IgD-negative memory B cell (primary cell): ENCODE results near the gene DCPS. TPM values are rescaled to one million over a fixed set of nuclear protein-coding genes. Genes with fewer than 3 reads are reported as not detected.
"Not testable (repeated sequence)": the region's sequence is repeated elsewhere in the genome, so short reads cannot be mapped to it uniquely, and the experiment has no call there.

Source experiments
- H3K27ac Mint-ChIP-seq, 3 donors: one replicate each; pipeline ENCODE4 v1.8.0; 2020 to 2022; ENCODE audit warnings: mild to moderate bottlenecking in 3 of 3, mixed read lengths in 3 of 3, moderate library complexity in 1 of 3
- H3K27me3 Mint-ChIP-seq: one replicate; pipeline ENCODE4 v1.8.0; 2021; ENCODE audit warnings: mixed read lengths
- H3K36me3 Mint-ChIP-seq: one replicate; pipeline ENCODE4 v1.8.0; 2020; ENCODE audit warnings: mild to moderate bottlenecking, mixed read lengths
- H3K4me1 Mint-ChIP-seq, 3 donors: one replicate each; pipeline ENCODE4 v1.8.0; 2020 to 2022; ENCODE audit warnings: mixed read lengths in 3 of 3, mild to moderate bottlenecking in 1 of 3
- H3K4me3 Mint-ChIP-seq, 4 donors: one replicate each; pipeline ENCODE4 v1.8.0; 2020 to 2022; ENCODE audit warnings: mild to moderate bottlenecking in 4 of 4, mixed read lengths in 4 of 4, moderate library complexity in 3 of 4
- H3K9me3 Mint-ChIP-seq, 3 donors: one replicate each; pipeline ENCODE4 v1.8.0; 2020 to 2021; ENCODE audit warnings: mixed read lengths in 3 of 3, mild to moderate bottlenecking in 1 of 3
- polyA plus RNA-seq: library from polyadenylated mRNA; unstranded; fragments of 300-500 nt; fragmentation: Illumina TruSeq; gene quantifications from one replicate; pipeline ENCODE4 v1.2.3, GENCODE V29; 2021

DCPS gene, protein sequence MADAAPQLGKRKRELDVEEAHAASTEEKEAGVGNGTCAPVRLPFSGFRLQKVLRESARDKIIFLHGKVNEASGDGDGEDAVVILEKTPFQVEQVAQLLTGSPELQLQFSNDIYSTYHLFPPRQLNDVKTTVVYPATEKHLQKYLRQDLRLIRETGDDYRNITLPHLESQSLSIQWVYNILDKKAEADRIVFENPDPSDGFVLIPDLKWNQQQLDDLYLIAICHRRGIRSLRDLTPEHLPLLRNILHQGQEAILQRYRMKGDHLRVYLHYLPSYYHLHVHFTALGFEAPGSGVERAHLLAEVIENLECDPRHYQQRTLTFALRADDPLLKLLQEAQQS
- 76.9 TPM for polyA plus RNA-seq

DNA sequence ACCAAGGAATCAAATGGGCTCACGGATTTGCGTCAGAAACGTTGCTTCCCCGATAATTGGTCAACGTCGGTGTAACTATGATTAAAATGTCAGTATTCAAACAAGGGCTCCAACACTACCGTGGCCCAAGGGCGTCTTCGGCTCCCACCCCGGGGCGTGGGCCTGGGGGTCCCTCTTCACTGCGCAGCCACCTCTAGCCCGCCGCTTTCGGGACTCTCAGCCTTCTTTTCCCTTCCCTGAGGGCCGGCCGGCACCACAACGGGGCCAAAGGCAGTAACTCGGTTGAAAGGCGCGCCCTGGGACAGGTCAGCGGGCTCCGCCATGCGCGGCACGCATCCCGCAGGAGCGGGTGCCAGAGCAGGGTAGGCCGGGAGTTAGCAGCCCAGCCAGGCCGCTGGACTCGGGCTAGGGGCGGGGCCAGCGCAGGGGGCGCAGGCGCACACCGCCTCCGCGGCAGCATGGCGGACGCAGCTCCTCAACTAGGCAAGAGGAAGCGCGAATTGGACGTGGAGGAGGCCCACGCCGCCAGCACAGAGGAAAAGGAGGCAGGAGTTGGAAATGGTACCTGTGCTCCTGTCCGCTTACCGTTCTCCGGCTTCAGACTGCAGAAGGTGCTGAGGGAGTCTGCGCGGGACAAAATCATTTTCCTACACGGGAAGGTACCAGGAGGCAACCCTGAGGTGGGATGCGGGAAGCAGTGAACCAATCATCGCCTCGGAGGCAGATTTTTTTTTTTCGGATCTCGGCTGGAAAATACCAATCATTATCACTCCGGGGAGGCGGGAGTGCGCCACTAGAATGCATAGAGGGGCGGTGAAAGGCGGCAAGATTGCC, at the start of gene DCPS:
Gene DCPS (plus strand): TSS at position 438 of the 834 bp plus-strand sequence. CDS start 21 bp downstream, at position 459.
- Mint-ChIP-seq H3K9me3 (no peaks in the 10 kb centered on the region), H3K36me3 (peaks cover 10% of the 10 kb centered on the region)

DNA sequence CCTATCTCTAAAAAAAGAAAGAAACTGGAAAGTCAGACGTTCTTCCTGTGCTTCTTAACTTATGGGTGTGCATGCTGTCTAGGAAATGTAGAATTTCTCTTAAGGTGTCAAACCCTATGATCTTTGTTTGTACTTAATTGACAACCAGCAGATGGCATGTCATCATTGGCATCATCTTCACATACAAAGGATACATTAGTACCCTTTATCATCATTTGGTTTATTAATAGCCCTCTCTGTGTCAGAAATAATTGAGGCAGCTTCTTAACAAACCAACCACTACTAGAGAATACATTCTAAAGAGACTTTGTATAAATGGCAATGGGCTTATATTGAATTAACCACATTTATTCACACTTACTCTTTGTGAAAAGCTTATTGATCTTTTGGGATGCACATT, 49.0 kb upstream of the DCPS start:
- no peaks in the 10 kb centered on the region for H3K27me3 Mint-ChIP-seq
- peaks cover 3% of the 10 kb centered on the region for H3K36me3 Mint-ChIP-seq
- H3K4me3 Mint-ChIP-seq, result no peak overlapping the region

More for the DNA sequence above, at the start of gene DCPS:
- Mint-ChIP-seq H3K27me3 (no peaks in the 10 kb centered on the region), H3K4me3 (peak within 1 kb of the TSS; percentile 95 to 99 (median 98)), H3K27ac (peak within 1 kb of the TSS; percentile 87 to 96 (median 94)), H3K4me1 (peaks cover 28 to 31% (median 30%) of the 10 kb centered on the region in 3 donors)

DNA sequence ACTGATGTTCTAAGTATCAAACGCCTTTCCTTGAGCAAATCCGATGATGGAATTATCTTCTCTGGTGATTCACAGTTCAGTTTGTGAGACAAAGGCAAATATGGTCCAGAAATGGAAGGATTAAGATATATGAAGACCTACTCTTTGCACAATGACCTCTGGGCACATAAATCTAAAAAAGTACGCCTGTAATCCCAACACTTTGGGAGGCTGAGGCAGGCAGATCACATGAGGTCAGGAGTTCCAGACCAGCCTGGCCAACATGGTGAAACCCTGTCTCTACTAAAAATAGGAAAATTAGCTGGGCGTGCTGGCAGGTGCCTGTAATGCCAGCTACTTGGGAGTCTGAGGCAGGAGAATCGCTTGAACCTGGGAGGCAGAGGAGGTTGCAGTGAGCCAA, 48.4 kb upstream of the DCPS start:
- H3K27ac Mint-ChIP-seq, H3K4me1 Mint-ChIP-seq, H3K27me3 Mint-ChIP-seq, H3K9me3 Mint-ChIP-seq, H3K36me3 Mint-ChIP-seq, H3K4me3 Mint-ChIP-seq: not testable (repeated sequence)

More for the DNA sequence above, 49.0 kb upstream of the DCPS start:
- H3K4me1 Mint-ChIP-seq, result no peaks in the 10 kb centered on the region
- no peak overlapping the region for H3K27ac Mint-ChIP-seq
- H3K9me3 Mint-ChIP-seq, result no peaks in the 10 kb centered on the region

DNA sequence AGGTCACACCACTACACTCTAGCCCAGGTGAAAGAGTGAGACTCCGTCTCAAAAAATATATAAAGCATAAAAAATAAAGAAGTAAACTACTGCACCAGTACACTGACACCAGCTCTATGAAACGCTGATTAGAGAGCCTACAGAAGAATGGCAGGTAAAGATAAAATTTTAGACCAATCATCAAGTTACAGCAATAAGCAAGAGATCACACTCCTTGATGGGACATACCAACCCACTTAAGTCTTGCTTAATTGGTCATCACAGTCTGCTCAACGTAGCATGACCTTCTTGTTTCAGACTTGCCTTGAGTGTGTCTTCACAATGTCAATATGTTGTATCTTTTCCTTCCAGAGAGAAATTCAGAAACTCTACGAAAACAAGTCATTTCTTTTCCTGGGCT, 47.6 kb upstream of the DCPS start:
- no peak overlapping the region for H3K27ac Mint-ChIP-seq

DNA sequence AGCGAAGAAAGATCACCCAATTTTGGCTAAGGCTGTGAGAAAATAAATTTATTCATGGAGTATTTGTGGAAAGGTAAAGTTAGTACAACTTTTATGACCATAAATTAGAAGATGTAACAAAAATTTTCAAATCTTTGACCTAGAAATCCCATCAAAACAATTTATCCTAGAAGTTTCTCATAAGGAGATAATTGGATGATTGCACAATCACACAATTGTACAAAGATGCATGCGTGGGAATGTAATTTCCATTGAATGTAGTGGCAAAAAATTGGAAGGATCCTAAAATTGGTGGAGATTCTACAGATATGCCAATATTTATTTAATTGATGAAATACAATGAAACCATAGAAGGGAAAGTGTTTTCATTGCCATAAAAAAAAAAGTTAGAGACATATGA, 46.7 kb upstream of the DCPS start:
- Mint-ChIP-seq H3K9me3 (no peaks in the 10 kb centered on the region), H3K4me1 (peaks cover 0 to 2% (median 0%) of the 10 kb centered on the region in 3 donors), H3K27me3 (no peaks in the 10 kb centered on the region), H3K4me3 (no peak overlapping the region), H3K27ac (no peak overlapping the region), H3K36me3 (peaks cover 2% of the 10 kb centered on the region)

More for the DNA sequence above, 47.6 kb upstream of the DCPS start:
- Mint-ChIP-seq H3K27me3 (no peaks in the 10 kb centered on the region), H3K9me3 (no peaks in the 10 kb centered on the region), H3K36me3 (peaks cover 1% of the 10 kb centered on the region), H3K4me1 (peaks cover 0 to 1% (median 0%) of the 10 kb centered on the region in 3 donors), H3K4me3 (no peak overlapping the region)

DNA sequence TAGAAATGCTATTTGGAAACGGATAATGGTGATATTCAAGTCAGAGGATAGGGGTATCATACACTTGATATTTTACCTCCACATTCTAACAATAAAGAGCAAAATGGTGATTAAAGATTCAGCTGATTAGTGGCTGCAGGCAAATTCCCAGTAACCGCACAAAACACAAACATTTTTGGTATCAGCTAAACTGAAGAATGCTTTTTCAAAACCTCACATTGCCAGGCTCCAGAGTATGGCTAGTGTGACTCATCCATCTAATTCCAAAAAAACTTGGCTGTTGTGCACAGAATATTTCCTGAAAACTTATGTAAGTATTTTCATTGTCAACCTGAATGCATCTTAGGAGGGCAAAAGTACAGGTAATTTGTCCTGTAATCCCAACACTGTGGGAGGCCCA, 46.1 kb upstream of the DCPS start:
- Mint-ChIP-seq H3K4me3 (no peak overlapping the region), H3K27me3 (no peaks in the 10 kb centered on the region), H3K9me3 (no peaks in the 10 kb centered on the region), H3K27ac (no peak overlapping the region), H3K4me1 (peaks cover 0 to 2% (median 0%) of the 10 kb centered on the region in 3 donors), H3K36me3 (peaks cover 2% of the 10 kb centered on the region)

DNA sequence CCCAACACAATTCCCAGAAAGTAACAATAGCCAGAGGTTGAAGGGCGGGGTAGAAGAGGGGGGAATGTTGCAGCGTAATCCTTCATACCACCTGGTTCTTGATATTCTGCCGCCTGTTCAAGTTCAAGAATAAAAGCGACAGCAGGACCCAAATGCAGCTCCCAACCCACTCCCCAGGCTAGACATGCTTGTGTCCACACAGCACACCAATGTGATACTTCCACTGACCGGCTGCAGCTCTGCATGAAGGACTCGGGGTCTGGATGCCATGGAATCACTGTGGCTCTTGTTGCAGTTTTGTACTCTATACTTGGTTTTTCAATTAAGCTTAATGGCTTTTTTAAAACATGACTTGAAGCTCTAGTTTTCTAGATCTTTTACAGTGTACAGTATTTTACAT, 41.6 kb upstream of the DCPS start:
- H3K4me1 Mint-ChIP-seq, result peaks cover 0 to 5% (median 2%) of the 10 kb centered on the region in 3 donors
- H3K27ac Mint-ChIP-seq, result no peak overlapping the region
- H3K4me3 Mint-ChIP-seq, result peak overlapping the region in 1 of 4 donors; percentile 18
- peaks cover 3% of the 10 kb centered on the region for H3K36me3 Mint-ChIP-seq
- H3K27me3 Mint-ChIP-seq, result no peaks in the 10 kb centered on the region
- H3K9me3 Mint-ChIP-seq, result no peaks in the 10 kb centered on the region

DNA sequence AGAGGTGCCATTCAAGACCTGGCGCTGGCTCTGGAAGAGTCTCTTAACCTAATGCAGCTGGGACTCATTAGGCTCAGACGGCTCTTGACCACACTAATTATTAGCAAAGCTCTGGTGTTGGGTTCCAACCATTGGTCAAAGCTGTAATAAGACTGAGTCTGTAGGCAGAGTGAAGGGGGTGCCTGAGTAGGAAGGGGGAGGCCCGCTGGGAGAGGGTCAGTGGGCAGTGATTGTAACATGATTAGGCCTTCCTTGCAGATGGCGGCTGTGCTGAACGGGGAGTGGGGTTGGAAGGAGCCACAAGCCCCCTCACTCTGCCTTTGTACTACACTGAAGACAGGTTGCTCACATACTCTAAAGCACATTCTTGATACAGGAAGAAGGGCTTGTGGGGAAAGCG, 40.4 kb upstream of the DCPS start:
- Mint-ChIP-seq H3K4me3 (peak overlapping the region in 1 of 4 donors; percentile 3), H3K9me3 (no peaks in the 10 kb centered on the region), H3K27me3 (no peaks in the 10 kb centered on the region), H3K4me1 (peaks cover 9 to 14% (median 9%) of the 10 kb centered on the region in 3 donors), H3K36me3 (peaks cover 3% of the 10 kb centered on the region), H3K27ac (peak overlapping the region; percentile 26 to 75 (median 39))

DNA sequence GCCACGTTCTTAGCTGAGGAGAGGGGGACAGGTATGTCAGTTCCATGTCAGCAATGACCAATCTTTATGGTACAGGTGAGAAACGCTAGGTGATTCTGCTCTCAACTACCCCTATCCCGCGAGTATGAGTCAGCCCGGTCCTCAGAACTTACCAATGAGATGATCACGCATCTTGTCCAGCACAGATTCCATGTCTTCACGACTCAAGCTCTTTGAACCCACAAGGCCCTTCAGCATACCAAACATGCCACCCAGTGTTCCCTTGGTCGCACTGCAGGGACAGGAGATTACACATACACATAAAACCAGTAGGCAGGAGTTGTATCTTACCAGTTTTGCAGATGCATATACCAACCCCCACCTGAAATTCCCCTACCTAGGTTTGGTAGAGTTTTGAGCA, 38.0 kb upstream of the DCPS start:
- H3K27ac Mint-ChIP-seq, result peak overlapping the region; percentile 40 to 90 (median 46)
- peak overlapping the region in 3 of 4 donors; percentile 12 to 91 (median 51) for H3K4me3 Mint-ChIP-seq
- H3K36me3 Mint-ChIP-seq, result peaks cover 3% of the 10 kb centered on the region
- no peaks in the 10 kb centered on the region for H3K27me3 Mint-ChIP-seq
- H3K9me3 Mint-ChIP-seq, result no peaks in the 10 kb centered on the region
- H3K4me1 Mint-ChIP-seq, result peaks cover 19 to 26% (median 21%) of the 10 kb centered on the region in 3 donors

DNA sequence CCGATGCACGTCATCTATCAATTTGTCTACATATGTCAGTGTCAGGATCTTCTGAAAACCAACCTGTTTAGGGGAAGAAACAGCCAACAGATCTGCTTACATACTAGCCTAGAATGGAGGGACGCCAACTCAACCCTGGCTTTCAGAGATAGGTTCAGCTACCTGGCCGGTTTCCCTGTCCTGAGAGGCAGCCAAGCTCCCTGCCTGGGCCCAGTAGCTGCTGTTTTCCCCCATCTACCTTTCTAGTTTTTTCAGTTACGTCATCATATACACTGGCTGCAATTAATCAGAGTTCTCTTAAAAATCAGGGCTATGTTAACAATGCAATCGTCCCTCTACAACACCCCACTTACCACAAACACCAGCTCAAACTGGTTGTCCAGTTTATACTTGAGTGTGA, 36.2 kb upstream of the DCPS start:
- H3K4me1 Mint-ChIP-seq, result peaks cover 24 to 29% (median 28%) of the 10 kb centered on the region in 3 donors
- peak overlapping the region; percentile 91 to 99 (median 98) for H3K4me3 Mint-ChIP-seq
- H3K36me3 Mint-ChIP-seq, result peaks cover 2% of the 10 kb centered on the region

DNA sequence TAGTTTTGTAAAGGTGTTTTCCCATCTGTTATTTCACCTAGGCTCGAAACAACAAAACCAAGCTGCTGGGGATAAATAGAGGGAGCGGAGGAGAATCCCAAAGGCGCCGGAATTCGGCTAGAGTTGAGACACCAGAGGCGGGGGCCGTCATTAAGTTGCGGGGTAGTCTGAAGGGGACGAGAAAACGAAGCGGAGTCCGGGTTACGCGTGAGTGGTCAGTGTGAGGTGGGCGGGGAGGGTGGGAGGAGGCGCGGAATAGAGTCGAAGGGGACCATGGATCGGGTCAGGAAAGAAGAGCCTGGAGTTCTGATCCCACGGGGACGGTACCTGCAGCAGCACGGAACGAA, 35.5 kb upstream of the DCPS start:
- Mint-ChIP-seq H3K4me1 (peaks cover 24 to 29% (median 28%) of the 10 kb centered on the region in 3 donors), H3K27ac (peak overlapping the region; percentile 98 to 99 (median 99)), H3K4me3 (peak overlapping the region; percentile 91 to 99 (median 98)), H3K9me3 (no peaks in the 10 kb centered on the region), H3K27me3 (no peaks in the 10 kb centered on the region), H3K36me3 (peaks cover 4% of the 10 kb centered on the region)

More for the DNA sequence above, 36.2 kb upstream of the DCPS start:
- H3K27ac Mint-ChIP-seq, result peak overlapping the region; percentile 98 to 99 (median 99)
- H3K9me3 Mint-ChIP-seq, result no peaks in the 10 kb centered on the region
- H3K27me3 Mint-ChIP-seq, result no peaks in the 10 kb centered on the region

DNA sequence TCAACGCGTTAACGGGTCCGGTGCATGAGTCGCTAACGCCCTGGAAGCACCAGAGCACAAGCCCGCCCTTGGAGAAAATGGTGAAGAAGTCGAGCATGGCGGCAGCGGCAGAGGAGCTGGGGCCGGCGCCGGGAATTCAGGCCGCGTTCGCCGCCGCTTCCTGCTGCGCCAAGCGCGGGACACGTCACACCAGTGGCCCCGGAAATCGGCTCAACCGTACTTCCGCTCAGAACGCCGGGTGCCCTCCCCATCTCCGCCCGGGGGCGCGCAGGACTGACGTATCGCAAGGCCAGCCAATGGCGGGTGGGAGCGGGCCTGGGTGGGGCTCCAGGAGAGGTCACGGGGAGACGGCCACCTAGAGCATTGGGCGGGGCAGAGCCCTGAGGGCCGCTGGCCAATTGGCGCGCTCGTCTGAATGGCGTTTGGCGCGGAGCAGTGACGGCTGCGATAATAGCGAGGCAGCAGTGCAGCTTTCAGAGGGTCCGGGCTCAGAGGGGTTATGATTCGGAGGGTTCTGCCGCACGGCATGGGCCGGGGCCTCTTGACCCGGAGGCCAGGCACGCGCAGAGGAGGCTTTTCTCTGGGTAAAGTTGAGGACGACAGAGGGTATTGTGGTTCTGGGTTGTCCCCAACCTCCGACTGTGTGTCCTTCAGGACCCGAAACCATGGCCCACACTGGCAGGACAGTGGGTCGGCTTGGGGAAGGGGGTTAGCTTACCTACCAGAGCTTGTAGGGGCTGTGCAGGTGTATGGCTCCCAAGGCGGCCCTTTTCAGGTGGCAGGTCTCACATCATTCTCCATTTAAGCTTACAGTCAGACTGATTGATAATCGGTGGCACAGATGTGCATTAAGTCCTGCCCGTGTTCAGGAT, 34.9 kb upstream of the DCPS start, which contains the start of the genes FOXRED1 and SRPRA:
Gene FOXRED1 (plus strand): TSS at position 447 of the 872 bp plus-strand sequence. CDS start 53 bp downstream, at position 500.
Gene SRPRA (minus strand): TSS at position 188 of the 872 bp plus-strand sequence. CDS start 91 bp downstream, at position 97.
- peak within 1 kb of the TSS; percentile 91 to 99 (median 98) for H3K4me3 Mint-ChIP-seq
- H3K4me1 Mint-ChIP-seq, result peaks cover 24 to 30% (median 29%) of the 10 kb centered on the region in 3 donors
- H3K27ac Mint-ChIP-seq, result peak within 1 kb of the TSS; percentile 98 to 99 (median 99)
- peaks cover 4% of the 10 kb centered on the region for H3K36me3 Mint-ChIP-seq
- H3K9me3 Mint-ChIP-seq, result no peaks in the 10 kb centered on the region
- H3K27me3 Mint-ChIP-seq, result no peaks in the 10 kb centered on the region

DNA sequence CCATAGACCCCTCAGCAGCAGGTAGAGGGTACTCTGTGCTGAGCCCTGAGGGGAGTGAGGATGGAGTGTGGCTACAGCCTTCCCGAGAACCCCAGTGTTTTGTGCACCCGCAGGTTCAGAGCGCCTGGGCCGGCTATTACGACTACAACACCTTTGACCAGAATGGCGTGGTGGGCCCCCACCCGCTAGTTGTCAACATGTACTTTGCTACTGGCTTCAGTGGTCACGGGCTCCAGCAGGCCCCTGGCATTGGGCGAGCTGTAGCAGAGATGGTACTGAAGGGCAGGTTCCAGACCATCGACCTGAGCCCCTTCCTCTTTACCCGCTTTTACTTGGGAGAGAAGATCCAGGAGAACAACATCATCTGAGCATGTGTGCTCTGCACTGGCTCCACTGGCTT, 26.5 kb upstream of the DCPS start:
- no peak overlapping the region for H3K4me3 Mint-ChIP-seq
- H3K36me3 Mint-ChIP-seq, result peaks cover 11% of the 10 kb centered on the region
- H3K27ac Mint-ChIP-seq, result no peak overlapping the region
- no peaks in the 10 kb centered on the region for H3K9me3 Mint-ChIP-seq
- peaks cover 9 to 15% (median 10%) of the 10 kb centered on the region in 3 donors for H3K4me1 Mint-ChIP-seq
- H3K27me3 Mint-ChIP-seq, result no peaks in the 10 kb centered on the region

DNA sequence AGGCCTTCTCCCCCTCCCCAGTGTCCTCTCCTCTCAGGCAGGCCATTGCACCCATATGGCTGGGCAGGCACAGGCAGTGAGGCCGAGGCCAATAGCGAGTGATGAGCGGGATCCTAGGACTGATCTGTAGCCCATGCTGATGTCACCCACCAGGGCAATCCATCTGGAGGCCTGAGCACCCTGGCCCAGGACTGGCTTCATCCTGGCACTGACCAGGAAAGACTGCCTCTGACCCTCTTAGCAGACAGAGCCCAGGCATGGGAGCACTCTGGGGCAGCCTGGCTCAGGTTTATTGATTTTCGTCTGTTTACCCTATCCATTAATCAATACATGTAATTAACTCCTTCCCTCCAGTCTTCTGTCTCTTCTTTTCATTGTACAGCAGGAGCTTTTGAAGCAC, 26.1 kb upstream of the DCPS start:
- no peak overlapping the region for H3K27ac Mint-ChIP-seq
- peaks cover 9% of the 10 kb centered on the region for H3K36me3 Mint-ChIP-seq
- no peaks in the 10 kb centered on the region for H3K9me3 Mint-ChIP-seq
- H3K4me1 Mint-ChIP-seq, result peaks cover 10 to 18% (median 11%) of the 10 kb centered on the region in 3 donors
- peak overlapping the region in 1 of 4 donors; percentile 69 for H3K4me3 Mint-ChIP-seq
- no peaks in the 10 kb centered on the region for H3K27me3 Mint-ChIP-seq
